H9 (cell line): Measurements from ENCODE around the gene WAPL. TPM values are rescaled to one million over a fixed set of nuclear protein-coding genes. Genes with fewer than 3 reads are reported as not detected.

ENCODE experiments used
- DNase-seq: peaks from one replicate; pipeline ENCODE4 v3.0.0-alpha.2; 2017
- H2AFZ ChIP-seq: one replicate; pipeline ENCODE4 v1.6.1; 2013; ENCODE audit warnings: mild to moderate bottlenecking, low read length, control low read depth, moderate library complexity
- H2AK5ac ChIP-seq: 2 replicates; pipeline ENCODE4 v1.6.1; 2013; ENCODE audit warnings: low read length, control low read depth, mixed read lengths; ENCODE audit not compliant: insufficient read length
- H2BK120ac ChIP-seq: one replicate; pipeline ENCODE4 v1.6.1; 2013; ENCODE audit warnings: low read depth, mild to moderate bottlenecking, low read length, control low read depth, inconsistent platforms; ENCODE audit not compliant: poor library complexity, severe bottlenecking
- H2BK12ac ChIP-seq: 2 replicates; pipeline ENCODE4 v1.6.1; 2013; ENCODE audit warnings: low read length, control low read depth, mixed read lengths, low read depth; ENCODE audit not compliant: insufficient read length
- H2BK15ac ChIP-seq: 2 replicates; pipeline ENCODE4 v1.6.1; 2013; ENCODE audit warnings: low read depth, low read length, control low read depth
- H2BK20ac ChIP-seq: one replicate; pipeline ENCODE4 v1.6.1; 2013; ENCODE audit warnings: low read depth, mild to moderate bottlenecking, low read length, control low read depth, inconsistent platforms; ENCODE audit not compliant: poor library complexity, severe bottlenecking
- H2BK5ac ChIP-seq: 2 replicates; pipeline ENCODE4 v1.6.1; 2013; ENCODE audit warnings: low read length, control low read depth, mixed read lengths; ENCODE audit not compliant: insufficient read length
- H3K14ac ChIP-seq: 2 replicates; pipeline ENCODE4 v1.6.1; 2013; ENCODE audit warnings: low read length, control low read depth; ENCODE audit not compliant: insufficient read depth
- H3K18ac ChIP-seq: 2 replicates; pipeline ENCODE4 v1.6.1; 2013; ENCODE audit warnings: low read depth, mild to moderate bottlenecking, mixed read lengths, low read length, control low read depth; ENCODE audit not compliant: insufficient read length
- H3K23ac ChIP-seq: 2 replicates; pipeline ENCODE4 v1.6.1; 2013; ENCODE audit warnings: low read length, control low read depth, mixed read lengths, low read depth; ENCODE audit not compliant: insufficient read length
- H3K23me2 ChIP-seq: 2 replicates; pipeline ENCODE4 v1.6.1; 2013; ENCODE audit warnings: low read depth, mild to moderate bottlenecking, mixed read lengths, low read length, control low read depth; ENCODE audit not compliant: insufficient read length, poor library complexity, severe bottlenecking
- H3K27ac ChIP-seq: 2 replicates; pipeline ENCODE4 v1.5.1; 2013; ENCODE audit warnings: low read length, control low read depth, mixed read lengths, low read depth; ENCODE audit not compliant: insufficient read length
- H3K27me3 ChIP-seq: 2 replicates; pipeline ENCODE4 v1.6.1; 2013; ENCODE audit warnings: low read length, control low read depth, inconsistent platforms; ENCODE audit not compliant: insufficient read depth
- H3K4ac ChIP-seq: 2 replicates; pipeline ENCODE4 v1.6.1; 2013; ENCODE audit warnings: low read depth, mild to moderate bottlenecking, control low read depth, inconsistent platforms, low read length, moderate library complexity
- H3K4me1 ChIP-seq: 2 replicates; pipeline ENCODE4 v1.6.1; 2013; ENCODE audit warnings: low read length, control low read depth, inconsistent platforms; ENCODE audit not compliant: insufficient read depth
- H3K4me2 ChIP-seq: 2 replicates; pipeline ENCODE4 v1.6.1; 2013; ENCODE audit warnings: low read length, control low read depth, mixed read lengths; ENCODE audit not compliant: insufficient read length, insufficient read depth
- H3K56ac ChIP-seq: 2 replicates; pipeline ENCODE4 v1.6.1; 2013; ENCODE audit warnings: low read depth, mild to moderate bottlenecking, mixed read lengths, low read length, control low read depth; ENCODE audit not compliant: insufficient read length
- H3K79me1 ChIP-seq: 2 replicates; pipeline ENCODE4 v1.6.1; 2013; ENCODE audit warnings: low read depth, mild to moderate bottlenecking, moderate library complexity, low read length, control low read depth, inconsistent platforms; ENCODE audit not compliant: insufficient read depth, poor library complexity, severe bottlenecking
- H3K79me2 ChIP-seq: 2 replicates; pipeline ENCODE4 v1.6.1; 2013; ENCODE audit warnings: low read length, control low read depth, inconsistent platforms; ENCODE audit not compliant: insufficient read depth
- H3K9ac ChIP-seq: 2 replicates; pipeline ENCODE4 v1.6.1; 2013; ENCODE audit warnings: low read length, control low read depth, mixed read lengths; ENCODE audit not compliant: insufficient read length; ENCODE audit errors: extremely low read depth
- H3K9me3 ChIP-seq: one replicate; pipeline ENCODE4 v1.6.1; 2013; ENCODE audit warnings: low read depth, low read length, inconsistent platforms; ENCODE audit not compliant: control insufficient read depth
- H3T11ph ChIP-seq: one replicate; pipeline ENCODE4 v1.6.1; 2013; ENCODE audit warnings: mild to moderate bottlenecking, low read length, control low read depth, inconsistent platforms
- H4K20me1 ChIP-seq: one replicate; pipeline ENCODE4 v1.6.1; 2013; ENCODE audit not compliant: control insufficient read depth, insufficient read length, insufficient read depth
- H4K5ac ChIP-seq: 2 replicates; pipeline ENCODE4 v1.6.1; 2013; ENCODE audit warnings: low read depth, mild to moderate bottlenecking, mixed read lengths, low read length, control low read depth; ENCODE audit not compliant: insufficient read length
- H4K8ac ChIP-seq: replicated peaks from 2 replicates; pipeline ENCODE4 v1.6.1; 2013; ENCODE audit warnings: low read length, control low read depth, mixed read lengths, low read depth; ENCODE audit not compliant: insufficient read length
- H4K91ac ChIP-seq: 2 replicates; pipeline ENCODE4 v1.6.1; 2013; ENCODE audit warnings: low read depth, mild to moderate bottlenecking, moderate library complexity, mixed read lengths, low read length, control low read depth; ENCODE audit not compliant: insufficient read length
- H3K27ac Mint-ChIP-seq, 3 experiments: 2 replicates in 2 of 3; 3 replicates in 1 of 3; pipeline ENCODE4 v1.8.0; 2020 to 2021; ENCODE audit warnings: mixed read lengths in 3 of 3, mild to moderate bottlenecking in 1 of 3, moderate library complexity in 1 of 3
- H3K27me3 Mint-ChIP-seq: 2 replicates; pipeline ENCODE4 v1.8.0; 2021; ENCODE audit warnings: low read depth, mild to moderate bottlenecking, moderate library complexity, mixed read lengths
- H3K36me3 Mint-ChIP-seq, 3 experiments: 2 replicates in 2 of 3; 3 replicates in 1 of 3; pipeline ENCODE4 v1.8.0; 2020 to 2021; ENCODE audit warnings: low read depth in 3 of 3, mixed read lengths in 3 of 3; ENCODE audit not compliant: insufficient read depth in 1 of 3
- H3K4me1 Mint-ChIP-seq, 2 experiments: 2 replicates each; pipeline ENCODE4 v1.8.0; 2020; ENCODE audit warnings: mixed read lengths in 2 of 2
- H3K4me3 Mint-ChIP-seq, 2 experiments: 2 replicates in 1 of 2; 3 replicates in 1 of 2; pipeline ENCODE4 v1.8.0; 2020 to 2021; ENCODE audit warnings: mild to moderate bottlenecking in 2 of 2, mixed read lengths in 2 of 2, moderate library complexity in 1 of 2
- H3K9me3 Mint-ChIP-seq, 2 experiments: 2 replicates in 1 of 2; 3 replicates in 1 of 2; pipeline ENCODE4 v1.8.0; 2020; ENCODE audit warnings: mild to moderate bottlenecking in 2 of 2, mixed read lengths in 2 of 2, moderate library complexity in 1 of 2
- WGBS: extraction: QIAGEN DNeasy Blood & Tissue Kit; methylation state at CpG from one replicate; pipeline ENCODE4 v1.1.7; 2013; ENCODE audit warnings: missing lambda C conversion rate, low lambda C conversion rate, mixed read lengths; ENCODE audit not compliant: insufficient read length; ENCODE audit errors: extremely low coverage; 5-methylcytosine and 5-hydroxymethylcytosine counted together
- total RNA-seq: library from RNA; stranded (reverse); gene quantifications from 2 replicates; pipeline ENCODE4 v1.2.1, GENCODE V29; 2021
- TF ChIP-seq, protein P1 (sequence below): fragments of 200-600 bp; sonication (generic); conservative IDR thresholded peaks from 3 replicates; pipeline ENCODE4 v1.8.0; 2021; ENCODE audit warnings: antibody characterized with exemption, mild to moderate bottlenecking

WAPL gene
- total RNA-seq, 1 experiment from 2014 or later, result 61.4 TPM

DNA sequence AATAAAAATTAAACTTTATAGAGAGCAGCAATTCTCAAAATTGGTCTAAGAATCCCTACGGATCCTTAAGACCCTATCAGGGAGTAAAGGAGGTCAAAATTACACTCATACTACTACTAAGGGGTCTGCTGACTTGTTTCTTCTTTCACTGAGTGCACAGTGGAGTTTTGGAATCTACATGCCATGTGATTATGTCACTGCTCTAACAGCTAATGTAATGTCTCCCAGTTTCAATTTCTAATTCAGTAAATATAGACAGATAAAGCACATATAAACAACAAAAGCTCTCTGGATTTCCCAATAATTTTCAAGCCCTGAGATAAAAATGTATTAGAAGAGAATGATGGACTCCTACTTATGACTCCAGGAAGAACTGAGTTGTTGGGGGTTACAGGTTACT lies 74.6 kb downstream of the WAPL start:
- Mint-ChIP-seq H3K4me1 (no peaks in the 10 kb centered on the region), H3K36me3 (peaks cover 45 to 90% (median 68%) of the 10 kb centered on the region in 3 experiments), H3K9me3 (no peaks in the 10 kb centered on the region), H3K27ac (peak overlapping the region in 2 of 3 experiments; percentile 4 to 10; a peak in 2 of 7 replicates), H3K27me3 (no peaks in the 10 kb centered on the region), H3K4me3 (no peak overlapping the region)
- TF ChIP-seq, protein P1, sequence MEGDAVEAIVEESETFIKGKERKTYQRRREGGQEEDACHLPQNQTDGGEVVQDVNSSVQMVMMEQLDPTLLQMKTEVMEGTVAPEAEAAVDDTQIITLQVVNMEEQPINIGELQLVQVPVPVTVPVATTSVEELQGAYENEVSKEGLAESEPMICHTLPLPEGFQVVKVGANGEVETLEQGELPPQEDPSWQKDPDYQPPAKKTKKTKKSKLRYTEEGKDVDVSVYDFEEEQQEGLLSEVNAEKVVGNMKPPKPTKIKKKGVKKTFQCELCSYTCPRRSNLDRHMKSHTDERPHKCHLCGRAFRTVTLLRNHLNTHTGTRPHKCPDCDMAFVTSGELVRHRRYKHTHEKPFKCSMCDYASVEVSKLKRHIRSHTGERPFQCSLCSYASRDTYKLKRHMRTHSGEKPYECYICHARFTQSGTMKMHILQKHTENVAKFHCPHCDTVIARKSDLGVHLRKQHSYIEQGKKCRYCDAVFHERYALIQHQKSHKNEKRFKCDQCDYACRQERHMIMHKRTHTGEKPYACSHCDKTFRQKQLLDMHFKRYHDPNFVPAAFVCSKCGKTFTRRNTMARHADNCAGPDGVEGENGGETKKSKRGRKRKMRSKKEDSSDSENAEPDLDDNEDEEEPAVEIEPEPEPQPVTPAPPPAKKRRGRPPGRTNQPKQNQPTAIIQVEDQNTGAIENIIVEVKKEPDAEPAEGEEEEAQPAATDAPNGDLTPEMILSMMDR, result no peak
- Histone ChIP-seq H3K18ac (no peak overlapping the region), H3K23ac (no peak overlapping the region), H3K56ac (no peak overlapping the region), H3K23me2 (no peaks in the 10 kb centered on the region), H2BK15ac (no peak overlapping the region), H3K79me2 (no peaks in the 10 kb centered on the region), H3K9me3 (no peaks in the 10 kb centered on the region), H4K5ac (no peak overlapping the region), H2BK120ac (no peak overlapping the region), H2AFZ (no peak overlapping the region), H2AK5ac (no peak overlapping the region), H3K4ac (no peak overlapping the region), H3K4me2 (no peak overlapping the region), H2BK12ac (no peak overlapping the region), H2BK5ac (no peak overlapping the region), H3K79me1 (no peaks in the 10 kb centered on the region), H3K27me3 (no peaks in the 10 kb centered on the region), H3T11ph (no peak overlapping the region), H3K9ac (no peak overlapping the region), H4K91ac (no peak overlapping the region), H3K27ac (no peak overlapping the region), H3K4me1 (no peaks in the 10 kb centered on the region), H3K14ac (no peak overlapping the region), H4K8ac (no peak overlapping the region), H2BK20ac (no peak overlapping the region), H4K20me1 (no peaks in the 10 kb centered on the region)
- WGBS, result no CpG with 5 or more reads among the region's 1 CpG
- no peak for DNase-seq
